Left renal pelvis (tissue), 4 donors: Measurements from ENCODE around the gene KLHL13. TPM values are rescaled to one million over a fixed set of nuclear protein-coding genes. Genes with fewer than 3 reads are reported as not detected.

Experiments used
- DNase-seq, 4 donors: peaks; one replicate each; pipeline ENCODE4 v3.0.0-alpha.2; 2013; ENCODE audit warnings: low read depth in 4 of 4, low spot score in 3 of 4
- polyA plus RNA-seq, 4 donors: library from polyadenylated mRNA; unstranded; fragments of 120-200 nt; gene quantifications; one replicate each; pipeline ENCODE4 v1.2.1, GENCODE V29; 2013; ENCODE audit not compliant: insufficient read length in 4 of 4

KLHL13 gene
- polyA plus RNA-seq, 4 donors: 20.1 to 123 (median 80.0) TPM

DNA sequence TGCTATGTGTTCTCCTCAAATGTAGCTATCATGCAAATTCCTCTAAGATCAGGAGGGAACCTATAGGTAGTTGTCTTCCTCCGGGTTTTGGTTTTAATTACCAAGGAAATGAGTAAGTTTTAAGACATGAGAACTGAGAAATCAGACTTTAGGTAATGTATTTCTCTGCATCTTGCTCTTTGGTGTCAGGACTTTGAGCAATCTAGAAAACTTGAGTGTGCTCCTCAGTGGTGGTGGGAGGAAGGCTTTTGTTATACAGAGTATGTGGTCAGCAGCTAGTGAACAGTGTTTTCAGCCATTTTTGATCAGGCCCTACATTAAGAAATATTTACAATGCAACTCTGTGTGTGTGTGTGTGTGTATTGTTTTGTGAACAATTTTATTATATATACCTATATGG, 224.1 kb downstream of the KLHL13 start:
- no peak for DNase-seq

DNA sequence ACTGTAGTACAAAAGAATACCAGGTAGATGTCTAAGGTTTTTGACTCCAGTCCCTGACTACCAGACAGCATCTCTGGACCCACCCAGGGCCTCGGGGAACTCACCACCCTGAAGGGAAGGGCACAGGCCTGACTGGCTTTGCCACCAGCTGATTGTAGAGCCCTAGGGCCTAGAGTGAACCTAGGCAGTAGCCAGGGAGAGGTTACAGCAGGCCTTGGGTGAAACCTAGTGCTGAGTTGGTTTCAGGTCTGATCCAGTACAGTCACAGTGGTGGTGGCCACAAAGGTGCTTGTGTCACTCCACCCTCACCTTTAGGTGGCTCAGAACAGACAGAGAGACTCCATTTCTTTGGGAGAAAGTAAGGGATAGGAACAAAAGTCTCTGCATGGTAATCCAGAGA, 244.8 kb downstream of the KLHL13 start:
- no peak for DNase-seq

DNA sequence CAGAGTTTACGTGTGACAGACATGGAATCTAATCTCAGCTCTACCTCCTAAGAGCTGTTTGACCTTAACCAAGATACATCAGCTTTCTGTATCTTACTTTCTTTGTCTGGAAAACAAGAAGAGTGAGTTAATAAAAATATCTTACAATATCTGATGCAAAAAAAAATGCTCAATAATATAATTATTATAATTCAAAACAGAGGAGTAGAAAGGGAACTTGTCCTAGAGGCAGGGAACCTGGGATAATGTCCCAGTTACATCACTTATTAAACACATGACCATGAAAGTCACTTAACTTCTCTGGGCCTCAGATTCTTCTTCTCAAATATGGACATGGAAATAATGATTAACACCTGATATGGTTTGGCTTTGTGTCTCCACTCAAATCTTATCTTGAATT, 256.1 kb downstream of the KLHL13 start:
- no peak for DNase-seq

DNA sequence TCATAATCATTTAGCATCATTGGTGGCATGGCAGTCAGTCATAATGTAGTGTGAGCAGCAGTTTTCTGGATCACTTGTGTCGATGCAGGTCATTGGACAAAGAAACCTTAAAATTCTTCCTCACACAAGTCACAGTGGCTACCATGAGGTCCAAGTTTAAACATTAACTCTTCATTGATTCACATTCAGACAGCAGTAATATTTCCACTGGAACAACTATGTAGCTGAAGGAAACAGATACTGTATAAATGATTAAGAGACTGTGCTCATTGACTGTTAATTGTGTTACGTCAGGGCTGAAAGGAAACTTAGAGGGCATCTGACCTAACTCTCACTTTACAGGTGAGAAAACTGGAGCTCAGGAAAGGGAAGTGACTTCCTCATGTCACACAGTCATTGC, 261.8 kb downstream of the KLHL13 start:
- no peak for DNase-seq

DNA sequence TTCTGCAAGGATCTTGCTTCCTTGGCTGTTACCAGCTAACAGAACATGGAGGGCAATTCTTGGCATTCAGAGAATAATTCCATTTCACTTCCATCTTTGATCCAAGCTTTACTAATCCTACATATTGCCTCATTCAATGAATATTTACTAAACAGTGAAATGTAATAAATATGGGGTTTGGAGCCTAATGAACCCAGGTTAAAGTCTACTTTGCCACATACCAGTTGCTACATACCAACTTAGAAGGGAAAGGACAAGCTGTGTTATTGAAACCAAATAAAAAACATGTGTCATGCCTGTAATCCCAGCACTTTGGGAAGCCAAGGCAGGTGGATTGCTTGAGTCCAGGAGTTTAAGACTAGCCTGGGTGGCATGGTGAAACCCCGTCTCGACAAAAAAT, 265.6 kb downstream of the KLHL13 start:
- no peak for DNase-seq

Other genes with a start within 250 kb of the KLHL13 start
- 10 to 100 TPM; 10.7 to 14.8 (median 13.2) TPM for gene WDR44, start 229.3 kb upstream of the KLHL13 start, polyA plus RNA-seq